ENCODE data around the gene LIMS2. TPM values are rescaled to one million over a fixed set of nuclear protein-coding genes. Genes with fewer than 3 reads are reported as not detected.

LIMS2 gene, protein sequence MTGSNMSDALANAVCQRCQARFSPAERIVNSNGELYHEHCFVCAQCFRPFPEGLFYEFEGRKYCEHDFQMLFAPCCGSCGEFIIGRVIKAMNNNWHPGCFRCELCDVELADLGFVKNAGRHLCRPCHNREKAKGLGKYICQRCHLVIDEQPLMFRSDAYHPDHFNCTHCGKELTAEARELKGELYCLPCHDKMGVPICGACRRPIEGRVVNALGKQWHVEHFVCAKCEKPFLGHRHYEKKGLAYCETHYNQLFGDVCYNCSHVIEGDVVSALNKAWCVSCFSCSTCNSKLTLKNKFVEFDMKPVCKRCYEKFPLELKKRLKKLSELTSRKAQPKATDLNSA
- total RNA-seq, result 0.21 TPM in 1 of 2 replicates, not detected in the other

DNA sequence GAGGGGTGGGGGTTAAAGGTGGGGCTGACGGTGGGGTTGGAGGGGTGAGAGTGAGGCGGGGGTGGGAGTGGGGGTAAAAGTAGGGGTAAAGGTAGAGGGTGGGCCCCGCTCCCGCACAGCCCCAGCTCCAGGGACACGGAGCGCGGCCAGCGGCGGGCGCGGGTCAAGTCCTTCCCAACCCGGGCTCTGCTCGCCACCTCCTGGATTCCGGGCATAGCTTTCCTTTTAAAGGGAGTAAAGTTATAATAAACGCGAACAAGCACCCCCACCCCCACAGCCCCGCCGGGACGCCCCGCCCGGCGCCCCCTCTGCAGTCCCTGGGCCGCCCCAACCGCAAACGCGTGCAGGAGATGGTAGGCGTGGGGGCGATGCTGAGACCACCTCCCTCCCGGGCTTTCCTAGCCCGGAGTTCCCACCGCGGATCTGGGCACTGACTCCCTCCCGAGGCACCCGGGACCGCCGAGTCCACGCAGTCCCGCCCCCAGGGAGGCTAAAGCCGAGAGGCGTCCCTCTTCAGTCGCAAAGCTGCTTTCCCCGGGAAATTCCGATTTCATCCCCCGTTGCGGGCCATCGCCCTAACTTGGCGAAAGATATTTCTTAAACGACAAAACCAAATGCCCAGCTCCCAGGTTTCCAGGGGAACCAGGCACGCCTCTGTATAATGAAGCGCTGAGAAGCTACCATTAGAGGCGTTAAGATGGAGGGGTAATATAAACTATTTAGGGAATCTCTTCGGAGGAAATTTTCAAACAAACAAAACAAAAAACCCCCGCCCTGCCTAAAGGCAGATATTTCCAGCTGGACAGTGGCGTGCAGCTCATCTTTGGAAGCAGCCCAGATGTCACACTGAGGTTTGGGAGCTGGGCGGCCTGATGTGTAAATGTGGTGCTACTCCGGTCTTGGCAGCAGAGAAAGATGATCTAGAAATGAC lies at the start of gene LIMS2:
Gene LIMS2, minus strand, starts transcription at position 200 of the 931 bp plus-strand sequence. CDS start 506 bp downstream, outside the sequence.

GRCh38 chr2:127701193-127701650 lies 25.9 kb upstream of the LIMS2 start, which contains the start of gene SFT2D3:
Gene SFT2D3 (plus strand): TSS chr2:127701497. CDS start chr2:127701529, 32 bp downstream.

GRCh38 chr2:127645395-127646291 lies 29.7 kb downstream of the LIMS2 start, which contains the start of gene GPR17:
Gene GPR17 (plus strand): TSS chr2:127646153. CDS start chr2:127650736, 4,583 bp downstream.

Other genes starting within 250 kb of the LIMS2 start
- 47.5 and 67.7 TPM in 2 replicates for gene IWS1, start 149.0 kb downstream of the LIMS2 start, total RNA-seq
- not detected in 2 replicates for gene MYO7B, start 139.8 kb downstream of the LIMS2 start, total RNA-seq
- gene GPR17, start 29.4 kb downstream of the LIMS2 start, total RNA-seq, result not detected in 2 replicates
- gene SFT2D3, start 26.0 kb upstream of the LIMS2 start, total RNA-seq, result 3.8 and 4.1 TPM in 2 replicates
- 24.9 and 51.3 TPM in 2 replicates for gene WDR33, start 135.6 kb upstream of the LIMS2 start, total RNA-seq
- 32.0 and 36.6 TPM in 2 replicates for gene POLR2D, start 182.6 kb upstream of the LIMS2 start, total RNA-seq
- gene AMMECR1L, start 210.4 kb upstream of the LIMS2 start, total RNA-seq, result 39.7 and 44.4 TPM in 2 replicates